Measurements from ENCODE around the gene RNF187. TPM values are rescaled to one million over a fixed set of nuclear protein-coding genes. Genes with fewer than 3 reads are reported as not detected.

The RNF187 gene
- total RNA-seq, 1 donor from 2014 or later, result 129 TPM

GRCh38 chr1:228513236-228513900, 26.2 kb downstream of the RNF187 start:
- peaks cover 8% of the 10 kb centered on the region for H3K9me3 Mint-ChIP-seq (ENCODE audit: unreplicated experiment)
- peaks cover 93% of the 10 kb centered on the region for H3K27me3 Mint-ChIP-seq (ENCODE audit: low read depth, unreplicated experiment)
- H3K4me3 Mint-ChIP-seq (ENCODE audit: unreplicated experiment), result no peak overlapping the region
- no peak for FAIRE-seq
- no peak overlapping the region for H3K4me2 ChIP-seq (ENCODE audit: low read length)
- H3K36me3 ChIP-seq (ENCODE audit: insufficient read depth, low read length), result no peaks in the 10 kb centered on the region
- H3K27ac ChIP-seq (ENCODE audit: low read depth, low read length), result no peak overlapping the region
- no peaks in the 10 kb centered on the region for H3K36me3 Mint-ChIP-seq (ENCODE audit: low read depth, unreplicated experiment)
- no peaks in the 10 kb centered on the region for H3K79me2 ChIP-seq (ENCODE audit: insufficient read depth, low read length)
- peaks cover 3% of the 10 kb centered on the region for H3K9me3 ChIP-seq (ENCODE audit: insufficient read depth, low read depth, low read length)
- H3K27ac Mint-ChIP-seq (ENCODE audit: unreplicated experiment), result no peak overlapping the region
- H3K4me1 Mint-ChIP-seq (ENCODE audit: low read depth, unreplicated experiment), result peaks cover 2% of the 10 kb centered on the region
- peaks cover 27% of the 10 kb centered on the region for H3K27me3 ChIP-seq (ENCODE audit: insufficient read depth, low read length)
- TF ChIP-seq, protein P1, sequence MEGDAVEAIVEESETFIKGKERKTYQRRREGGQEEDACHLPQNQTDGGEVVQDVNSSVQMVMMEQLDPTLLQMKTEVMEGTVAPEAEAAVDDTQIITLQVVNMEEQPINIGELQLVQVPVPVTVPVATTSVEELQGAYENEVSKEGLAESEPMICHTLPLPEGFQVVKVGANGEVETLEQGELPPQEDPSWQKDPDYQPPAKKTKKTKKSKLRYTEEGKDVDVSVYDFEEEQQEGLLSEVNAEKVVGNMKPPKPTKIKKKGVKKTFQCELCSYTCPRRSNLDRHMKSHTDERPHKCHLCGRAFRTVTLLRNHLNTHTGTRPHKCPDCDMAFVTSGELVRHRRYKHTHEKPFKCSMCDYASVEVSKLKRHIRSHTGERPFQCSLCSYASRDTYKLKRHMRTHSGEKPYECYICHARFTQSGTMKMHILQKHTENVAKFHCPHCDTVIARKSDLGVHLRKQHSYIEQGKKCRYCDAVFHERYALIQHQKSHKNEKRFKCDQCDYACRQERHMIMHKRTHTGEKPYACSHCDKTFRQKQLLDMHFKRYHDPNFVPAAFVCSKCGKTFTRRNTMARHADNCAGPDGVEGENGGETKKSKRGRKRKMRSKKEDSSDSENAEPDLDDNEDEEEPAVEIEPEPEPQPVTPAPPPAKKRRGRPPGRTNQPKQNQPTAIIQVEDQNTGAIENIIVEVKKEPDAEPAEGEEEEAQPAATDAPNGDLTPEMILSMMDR (IDR thresholded peaks at IDR 0.05; ENCODE audit: insufficient read depth, low read depth, low read length), result no peak
- TF ChIP-seq EZH2 (IDR thresholded peaks at IDR 0.05; ENCODE audit: insufficient read depth, low read length), result no peak
- H2AFZ ChIP-seq (ENCODE audit: low read depth, low read length), result no peak overlapping the region
- H3K4me1 ChIP-seq (ENCODE audit: insufficient read depth, low read length), result no peaks in the 10 kb centered on the region
- DNase-seq (ENCODE audit: low read depth), result no peak
- no peak overlapping the region for H3K9ac ChIP-seq (ENCODE audit: low read length)
- no peaks in the 10 kb centered on the region for H4K20me1 ChIP-seq (ENCODE audit: insufficient read depth, low read length)
- H3K4me3 ChIP-seq (ENCODE audit: insufficient read depth, low read depth, low read length), result no peak overlapping the region

- FAIRE-seq, result no peak
- Mint-ChIP-seq H3K36me3 (ENCODE audit: low read depth, unreplicated experiment) (no peaks in the 10 kb centered on the region), H3K4me3 (ENCODE audit: unreplicated experiment) (no peak overlapping the region), H3K27ac (ENCODE audit: unreplicated experiment) (no peak overlapping the region), H3K27me3 (ENCODE audit: low read depth, unreplicated experiment) (peaks cover 93% of the 10 kb centered on the region), H3K9me3 (ENCODE audit: unreplicated experiment) (peaks cover 1% of the 10 kb centered on the region), H3K4me1 (ENCODE audit: low read depth, unreplicated experiment) (peaks cover 2% of the 10 kb centered on the region)
- no peak overlapping the region for H3K4me3 ChIP-seq (ENCODE audit: insufficient read depth, low read depth, low read length)
- peaks cover 34% of the 10 kb centered on the region for H3K27me3 ChIP-seq (ENCODE audit: insufficient read depth, low read length)
- TF ChIP-seq, protein P1 (IDR thresholded peaks at IDR 0.05; ENCODE audit: insufficient read depth, low read depth, low read length), result no peak
- TF ChIP-seq EZH2 (IDR thresholded peaks at IDR 0.05; ENCODE audit: insufficient read depth, low read length), result no peak
- no peaks in the 10 kb centered on the region for H3K9me3 ChIP-seq (ENCODE audit: insufficient read depth, low read depth, low read length)
- no peak overlapping the region for H3K4me2 ChIP-seq (ENCODE audit: low read length)
- no peaks in the 10 kb centered on the region for H3K4me1 ChIP-seq (ENCODE audit: insufficient read depth, low read length)
- H3K9ac ChIP-seq (ENCODE audit: low read length), result no peak overlapping the region
- H2AFZ ChIP-seq (ENCODE audit: low read depth, low read length), result no peak overlapping the region
- DNase-seq (ENCODE audit: low read depth), result no peak
- no peak overlapping the region for H3K27ac ChIP-seq (ENCODE audit: low read depth, low read length)
- H4K20me1 ChIP-seq (ENCODE audit: insufficient read depth, low read length), result no peaks in the 10 kb centered on the region
- H3K36me3 ChIP-seq (ENCODE audit: insufficient read depth, low read length), result no peaks in the 10 kb centered on the region
- H3K79me2 ChIP-seq (ENCODE audit: insufficient read depth, low read length), result no peaks in the 10 kb centered on the region
These were observed 27.2 kb downstream of the RNF187 start for GRCh38 chr1:228514421-228514820.

GRCh38 chr1:228515200-228515834, 28.1 kb downstream of the RNF187 start:
- H3K9me3 ChIP-seq (ENCODE audit: insufficient read depth, low read depth, low read length), result no peaks in the 10 kb centered on the region
- Mint-ChIP-seq H3K4me1 (ENCODE audit: low read depth, unreplicated experiment) (peaks cover 2% of the 10 kb centered on the region), H3K36me3 (ENCODE audit: low read depth, unreplicated experiment) (no peaks in the 10 kb centered on the region), H3K9me3 (ENCODE audit: unreplicated experiment) (peaks cover 1% of the 10 kb centered on the region), H3K27ac (ENCODE audit: unreplicated experiment) (no peak overlapping the region), H3K27me3 (ENCODE audit: low read depth, unreplicated experiment) (peaks cover 93% of the 10 kb centered on the region), H3K4me3 (ENCODE audit: unreplicated experiment) (no peak overlapping the region)
- H4K20me1 ChIP-seq (ENCODE audit: insufficient read depth, low read length), result no peaks in the 10 kb centered on the region
- FAIRE-seq (no peak), DNase-seq (ENCODE audit: low read depth) (peak; percentile 10)
- H3K4me2 ChIP-seq (ENCODE audit: low read length), result no peak overlapping the region
- H3K27me3 ChIP-seq (ENCODE audit: insufficient read depth, low read length), result peaks cover 34% of the 10 kb centered on the region
- no peak overlapping the region for H2AFZ ChIP-seq (ENCODE audit: low read depth, low read length)
- no peak overlapping the region for H3K9ac ChIP-seq (ENCODE audit: low read length)
- no peaks in the 10 kb centered on the region for H3K79me2 ChIP-seq (ENCODE audit: insufficient read depth, low read length)
- no peak overlapping the region for H3K27ac ChIP-seq (ENCODE audit: low read depth, low read length)
- H3K36me3 ChIP-seq (ENCODE audit: insufficient read depth, low read length), result no peaks in the 10 kb centered on the region
- H3K4me1 ChIP-seq (ENCODE audit: insufficient read depth, low read length), result no peaks in the 10 kb centered on the region
- no peak overlapping the region for H3K4me3 ChIP-seq (ENCODE audit: insufficient read depth, low read depth, low read length)
- TF ChIP-seq, protein P1 (IDR thresholded peaks at IDR 0.05; ENCODE audit: insufficient read depth, low read depth, low read length), result peak; percentile 76
- no peak for TF ChIP-seq EZH2 (IDR thresholded peaks at IDR 0.05; ENCODE audit: insufficient read depth, low read length)

All from astrocyte (in vitro differentiated cells and primary cell).